ENCODE results near the gene DMD.

DMD gene

DNA sequence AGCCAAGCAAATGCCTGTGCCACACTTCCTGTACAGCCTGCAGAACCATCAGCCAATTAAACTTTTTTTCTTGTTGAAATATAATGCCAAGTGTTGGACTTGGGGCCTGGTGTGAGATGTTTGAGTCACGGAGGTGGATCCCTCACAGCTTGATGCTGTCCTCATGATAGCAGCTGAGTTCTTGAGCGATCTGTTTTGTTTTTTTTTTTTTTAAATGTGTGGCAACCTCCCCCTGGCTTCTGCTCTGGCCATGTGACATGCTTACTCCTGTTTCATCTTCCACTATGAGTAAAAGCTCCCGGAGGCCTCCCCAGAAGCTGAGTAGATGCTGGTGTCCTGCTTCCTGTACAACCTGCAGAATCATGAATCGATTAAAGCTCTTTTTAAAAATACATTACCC, 1166.2 kb downstream of the DMD start:
- TF ChIP-seq, protein P1, sequence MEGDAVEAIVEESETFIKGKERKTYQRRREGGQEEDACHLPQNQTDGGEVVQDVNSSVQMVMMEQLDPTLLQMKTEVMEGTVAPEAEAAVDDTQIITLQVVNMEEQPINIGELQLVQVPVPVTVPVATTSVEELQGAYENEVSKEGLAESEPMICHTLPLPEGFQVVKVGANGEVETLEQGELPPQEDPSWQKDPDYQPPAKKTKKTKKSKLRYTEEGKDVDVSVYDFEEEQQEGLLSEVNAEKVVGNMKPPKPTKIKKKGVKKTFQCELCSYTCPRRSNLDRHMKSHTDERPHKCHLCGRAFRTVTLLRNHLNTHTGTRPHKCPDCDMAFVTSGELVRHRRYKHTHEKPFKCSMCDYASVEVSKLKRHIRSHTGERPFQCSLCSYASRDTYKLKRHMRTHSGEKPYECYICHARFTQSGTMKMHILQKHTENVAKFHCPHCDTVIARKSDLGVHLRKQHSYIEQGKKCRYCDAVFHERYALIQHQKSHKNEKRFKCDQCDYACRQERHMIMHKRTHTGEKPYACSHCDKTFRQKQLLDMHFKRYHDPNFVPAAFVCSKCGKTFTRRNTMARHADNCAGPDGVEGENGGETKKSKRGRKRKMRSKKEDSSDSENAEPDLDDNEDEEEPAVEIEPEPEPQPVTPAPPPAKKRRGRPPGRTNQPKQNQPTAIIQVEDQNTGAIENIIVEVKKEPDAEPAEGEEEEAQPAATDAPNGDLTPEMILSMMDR (IDR thresholded peaks at IDR 0.05; ENCODE audit: borderline replicate concordance, insufficient read depth, low read depth, low read length), result no peak
- no peak overlapping the region for H3K4me3 ChIP-seq (ENCODE audit: low read depth, low read length)

DNA sequence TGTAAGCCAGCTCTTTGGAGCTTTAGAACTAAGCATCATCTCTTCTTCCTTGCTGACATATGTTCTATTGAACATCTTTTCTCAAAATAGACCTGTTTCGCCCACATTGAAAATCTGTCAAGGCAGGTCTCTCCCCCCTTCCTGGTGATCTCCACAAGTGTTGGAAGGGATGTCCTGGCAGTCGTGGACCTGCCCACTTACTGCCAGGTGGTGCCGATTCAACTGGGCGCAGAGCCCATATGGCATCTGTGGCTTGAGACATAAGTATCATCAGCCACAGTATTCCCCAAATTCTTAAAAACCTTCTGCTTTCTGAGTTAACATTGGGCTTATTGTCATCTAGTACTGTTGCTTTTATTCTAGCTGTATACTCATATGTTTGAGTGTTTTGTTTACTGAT, 1170.2 kb downstream of the DMD start:
- no peak overlapping the region for H3K4me3 ChIP-seq (ENCODE audit: low read depth, low read length)
- TF ChIP-seq, protein P1 (IDR thresholded peaks at IDR 0.05; ENCODE audit: borderline replicate concordance, insufficient read depth, low read depth, low read length), result no peak

DNA sequence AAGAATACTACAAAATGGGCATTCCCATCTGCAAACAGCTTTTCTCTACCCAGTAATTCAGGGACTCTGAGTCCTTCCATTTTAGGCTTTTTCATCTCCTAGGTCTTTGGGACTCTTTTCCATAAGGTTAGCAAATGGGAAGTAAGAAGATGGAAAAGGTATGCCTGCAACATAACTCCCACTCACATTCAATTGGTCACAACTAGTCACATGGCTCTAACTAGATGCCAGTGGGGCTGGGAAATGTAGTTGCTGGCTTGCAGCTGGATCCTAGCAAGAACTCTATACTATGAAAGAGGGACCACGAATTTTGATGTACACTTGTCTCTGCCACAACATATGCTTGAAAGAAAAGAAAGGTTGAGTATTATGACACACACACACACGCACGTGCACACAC, 1184.6 kb downstream of the DMD start:
- H3K4me3 ChIP-seq (ENCODE audit: low read depth, low read length), result no peak overlapping the region
- TF ChIP-seq, protein P1 (IDR thresholded peaks at IDR 0.05; ENCODE audit: borderline replicate concordance, insufficient read depth, low read depth, low read length), result no peak

DNA sequence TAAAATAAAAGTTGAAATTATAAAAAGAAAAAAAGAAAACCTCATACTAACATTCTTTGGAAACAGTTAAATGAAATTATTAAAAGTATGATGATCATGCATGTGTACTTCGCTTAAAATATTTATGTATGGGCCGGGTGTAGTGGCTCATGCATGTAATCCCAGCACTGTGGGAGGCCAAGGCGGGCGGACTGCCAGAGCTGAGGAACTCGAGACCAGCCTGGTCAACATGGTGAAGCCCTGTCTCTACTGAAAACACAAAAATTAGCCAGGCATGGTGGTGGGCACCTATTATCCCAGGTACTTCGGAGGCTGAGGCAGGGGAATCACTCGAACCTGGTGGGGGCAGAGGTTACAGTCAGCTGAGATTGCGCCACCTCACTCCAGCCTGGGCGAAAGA, 1187.3 kb downstream of the DMD start:
- no peak overlapping the region for H3K4me3 ChIP-seq (ENCODE audit: low read depth, low read length)
- TF ChIP-seq, protein P1 (IDR thresholded peaks at IDR 0.05; ENCODE audit: borderline replicate concordance, insufficient read depth, low read depth, low read length), result no peak

DNA sequence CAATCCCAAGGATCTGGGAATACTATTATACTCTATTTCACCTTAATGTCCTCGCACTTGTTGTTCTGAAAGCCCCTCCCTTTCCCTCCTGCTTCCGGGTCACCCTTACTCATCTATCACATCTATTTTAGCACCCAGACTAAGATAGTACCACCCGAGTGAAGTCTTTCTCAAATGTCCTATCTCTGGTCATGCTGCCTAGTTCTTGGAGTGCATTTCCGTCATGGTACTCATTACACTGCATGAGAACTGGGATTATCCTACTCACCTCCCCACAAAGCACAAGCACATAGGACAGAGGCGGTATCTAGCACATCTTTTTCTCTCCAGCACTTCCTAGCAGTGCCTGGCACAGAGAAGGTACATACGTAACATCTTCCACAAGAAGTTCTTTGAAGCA, 1195.2 kb downstream of the DMD start:
- no peak overlapping the region for H3K4me3 ChIP-seq (ENCODE audit: low read depth, low read length)
- TF ChIP-seq, protein P1 (IDR thresholded peaks at IDR 0.05; ENCODE audit: borderline replicate concordance, insufficient read depth, low read depth, low read length), result no peak

DNA sequence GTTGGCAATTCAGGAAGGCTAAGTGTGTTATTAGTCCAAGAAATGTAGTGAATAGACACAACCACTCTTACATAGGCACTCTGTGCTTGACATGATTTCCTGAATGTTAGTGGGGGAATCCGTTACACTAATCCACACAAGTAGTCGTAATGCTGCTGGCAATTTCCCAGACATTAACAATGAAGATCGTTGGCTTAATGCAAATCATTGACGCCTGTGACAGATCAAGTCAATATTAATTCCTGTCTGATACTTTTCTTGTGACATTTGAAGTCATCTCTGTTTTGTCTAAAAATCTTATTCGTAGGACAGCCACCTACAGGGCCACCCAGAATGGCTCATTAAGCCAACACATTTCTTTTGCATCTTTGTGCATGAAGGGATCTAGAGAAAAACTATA, 1200.4 kb downstream of the DMD start:
- H3K4me3 ChIP-seq (ENCODE audit: low read depth, low read length), result no peak overlapping the region
- TF ChIP-seq, protein P1 (IDR thresholded peaks at IDR 0.05; ENCODE audit: borderline replicate concordance, insufficient read depth, low read depth, low read length), result no peak

DNA sequence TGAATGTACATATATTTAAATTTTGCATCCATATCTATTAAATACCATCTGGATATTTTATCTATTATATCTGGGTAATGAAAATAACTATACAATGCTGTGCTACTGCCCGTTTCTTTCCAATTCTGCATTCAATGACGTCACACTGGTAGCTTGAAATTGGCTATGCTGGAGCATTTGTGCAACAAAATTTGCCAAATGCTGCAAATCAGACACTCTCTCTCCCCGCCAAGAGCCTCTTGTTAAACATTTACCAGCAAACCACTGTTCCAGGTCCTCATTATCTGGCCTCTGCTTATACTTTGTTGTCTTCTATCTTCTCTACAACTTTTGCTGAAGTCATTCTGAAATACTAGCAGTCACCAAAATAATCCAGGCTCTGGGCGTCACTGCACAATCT, 1201.1 kb downstream of the DMD start:
- no peak overlapping the region for H3K4me3 ChIP-seq (ENCODE audit: low read depth, low read length)
- TF ChIP-seq, protein P1 (IDR thresholded peaks at IDR 0.05; ENCODE audit: borderline replicate concordance, insufficient read depth, low read depth, low read length), result no peak
